Subcutaneous adipose tissue (tissue), 4 donors: ENCODE data around the gene CD83. TPM values are rescaled to one million over a fixed set of nuclear protein-coding genes. Genes with fewer than 3 reads are reported as not detected.

Experiments
- CTCF ChIP-seq: fragments of 450-650 bp; IDR thresholded peaks from one replicate; pipeline ENCODE4 v1.5.1; 2016; ENCODE audit warnings: low read depth, mild to moderate bottlenecking, control low read depth, antibody characterized with exemption, moderate library complexity
- total RNA-seq, 4 donors: library from RNA; depleted of rRNA; stranded (reverse); fragments of >200 nt; gene quantifications; one replicate each; pipeline ENCODE4 v1.1.0, GENCODE V29; 2016

Gene CD83
- total RNA-seq, 4 donors from 2014 or later = 3.2 to 30.1 (median 4.8) TPM

- no peak for TF ChIP-seq CTCF
Measured at GRCh38 chr6:14084388-14084787, 33.2 kb upstream of the CD83 start.

GRCh38 chr6:14085176-14085787 is 32.3 kb upstream of the CD83 start:
- no peak for TF ChIP-seq CTCF

DNA sequence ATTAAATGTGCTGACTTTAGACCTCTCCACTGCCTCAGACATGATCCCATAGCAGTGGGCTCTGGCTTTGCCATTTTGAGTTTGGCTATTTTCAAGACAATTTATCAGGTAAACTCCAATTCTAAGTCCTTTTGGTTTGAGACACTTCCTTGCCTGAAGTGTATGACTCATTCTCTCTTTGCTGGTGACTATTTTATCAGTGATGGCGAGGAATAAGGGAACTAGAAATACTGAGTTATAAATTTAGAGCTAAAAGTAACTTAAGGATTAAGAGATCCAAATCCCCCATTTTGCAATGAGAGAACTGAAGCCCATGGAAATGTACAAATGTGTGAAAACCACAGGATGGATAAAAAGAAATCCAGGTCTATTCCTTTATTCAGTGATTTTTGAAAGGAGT is 30.9 kb upstream of the CD83 start:
- TF ChIP-seq CTCF = no peak

DNA sequence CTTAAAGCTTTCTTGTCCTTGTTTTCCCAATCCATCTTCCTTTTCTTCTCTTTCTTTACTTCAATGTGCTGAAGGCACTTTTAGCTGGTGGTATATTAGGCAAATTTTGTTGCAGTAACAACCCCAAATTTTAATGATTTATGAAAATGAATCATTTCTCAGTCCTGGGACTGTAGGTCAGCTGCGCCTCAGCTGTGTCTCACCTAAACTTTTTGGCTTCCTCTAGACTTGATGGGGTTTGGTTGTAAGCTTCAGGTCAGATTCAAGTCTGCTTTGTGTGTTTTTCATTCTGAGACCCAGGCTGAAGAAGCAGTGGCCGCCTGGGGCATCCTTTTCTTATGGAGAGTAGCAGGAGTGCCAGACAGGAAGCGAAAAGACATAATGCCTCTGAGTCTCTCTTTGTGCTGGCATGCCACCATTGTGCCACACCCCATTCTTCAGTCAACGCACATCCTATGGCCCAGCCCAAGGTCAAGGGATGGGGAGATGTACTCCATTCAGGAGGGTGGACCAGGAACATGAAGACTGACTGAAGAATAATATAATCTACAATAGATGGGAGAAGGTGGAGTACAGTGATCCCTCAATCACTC is 28.9 kb upstream of the CD83 start:
- TF ChIP-seq CTCF = no peak

DNA sequence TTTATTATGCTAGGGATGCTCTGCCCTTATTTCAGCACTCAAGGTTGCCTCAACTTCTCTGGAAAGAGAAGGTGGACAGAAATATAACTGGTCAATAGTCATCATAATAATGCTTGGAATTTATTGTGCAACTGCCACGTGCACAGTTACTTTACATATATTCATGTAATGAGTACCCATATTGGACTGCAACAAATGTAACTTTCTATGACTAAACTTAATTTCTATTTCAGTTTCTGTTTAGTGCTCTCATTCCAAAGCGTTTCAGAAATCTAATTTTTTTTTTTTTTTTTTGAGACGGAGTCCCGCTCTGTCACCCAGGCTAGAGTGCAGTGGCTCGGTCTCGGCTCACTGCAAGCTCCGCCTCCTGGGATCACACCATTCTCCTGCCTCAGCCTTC is 28.3 kb upstream of the CD83 start:
- TF ChIP-seq CTCF = no peak

DNA sequence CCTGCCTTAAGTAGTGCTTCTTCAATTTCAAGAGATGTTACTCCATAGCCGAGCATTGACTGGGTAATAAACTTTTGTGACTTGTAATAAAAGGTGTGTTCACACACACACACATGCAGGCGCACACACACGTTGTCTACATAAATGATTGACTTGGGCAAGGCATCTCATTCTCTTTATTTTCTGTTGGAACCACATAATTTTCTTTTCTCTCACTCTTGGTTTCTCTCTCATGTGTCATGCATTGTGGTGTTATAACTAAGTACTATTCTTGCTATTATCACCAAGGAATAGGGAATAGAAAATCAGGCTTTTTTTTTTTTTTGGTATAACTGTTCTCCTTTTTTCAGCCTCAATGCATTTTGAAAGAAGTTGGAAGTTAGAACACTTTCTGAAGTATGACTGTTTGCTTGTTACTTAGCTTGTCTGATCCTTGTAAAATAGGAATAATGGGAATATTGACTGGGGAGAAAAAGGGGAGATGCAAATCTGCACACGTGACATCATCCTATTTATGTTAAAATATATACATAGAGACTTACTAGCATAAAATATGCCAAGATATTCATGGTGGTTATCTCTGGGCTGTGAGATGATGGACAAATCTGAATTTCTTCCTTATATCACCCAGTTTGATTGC is 26.1 kb upstream of the CD83 start:
- TF ChIP-seq CTCF = no peak

DNA sequence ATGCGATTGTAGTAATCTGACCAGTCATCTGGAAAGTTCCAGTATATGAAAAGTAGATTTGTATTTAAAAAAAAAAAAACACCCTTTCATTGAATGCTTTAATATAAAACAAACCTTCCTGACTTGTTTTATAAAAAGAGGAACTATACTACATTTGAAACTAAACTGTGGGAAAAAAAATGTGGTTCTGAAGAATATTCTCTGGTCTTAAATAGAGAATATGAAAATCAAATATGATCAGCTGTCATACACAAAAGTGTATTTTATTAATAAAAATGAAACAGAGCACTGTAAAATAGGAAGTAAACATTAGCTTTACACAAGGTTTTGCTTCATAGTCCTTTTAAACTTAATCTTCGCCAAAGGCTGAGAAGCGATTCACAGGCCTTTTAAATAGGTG is 25.3 kb upstream of the CD83 start:
- TF ChIP-seq CTCF = no peak
